ENCODE results near the gene LUC7L3. TPM values are rescaled to one million over a fixed set of nuclear protein-coding genes. Genes with fewer than 3 reads are reported as not detected.

Gene LUC7L3
- total and polyA plus RNA-seq, 2 of the 13 experiments (the other 11 are each of a cell fraction or from before 2014, with no cell fraction given), result 108 to 120 TPM

- TF ChIP-seq, protein P1, sequence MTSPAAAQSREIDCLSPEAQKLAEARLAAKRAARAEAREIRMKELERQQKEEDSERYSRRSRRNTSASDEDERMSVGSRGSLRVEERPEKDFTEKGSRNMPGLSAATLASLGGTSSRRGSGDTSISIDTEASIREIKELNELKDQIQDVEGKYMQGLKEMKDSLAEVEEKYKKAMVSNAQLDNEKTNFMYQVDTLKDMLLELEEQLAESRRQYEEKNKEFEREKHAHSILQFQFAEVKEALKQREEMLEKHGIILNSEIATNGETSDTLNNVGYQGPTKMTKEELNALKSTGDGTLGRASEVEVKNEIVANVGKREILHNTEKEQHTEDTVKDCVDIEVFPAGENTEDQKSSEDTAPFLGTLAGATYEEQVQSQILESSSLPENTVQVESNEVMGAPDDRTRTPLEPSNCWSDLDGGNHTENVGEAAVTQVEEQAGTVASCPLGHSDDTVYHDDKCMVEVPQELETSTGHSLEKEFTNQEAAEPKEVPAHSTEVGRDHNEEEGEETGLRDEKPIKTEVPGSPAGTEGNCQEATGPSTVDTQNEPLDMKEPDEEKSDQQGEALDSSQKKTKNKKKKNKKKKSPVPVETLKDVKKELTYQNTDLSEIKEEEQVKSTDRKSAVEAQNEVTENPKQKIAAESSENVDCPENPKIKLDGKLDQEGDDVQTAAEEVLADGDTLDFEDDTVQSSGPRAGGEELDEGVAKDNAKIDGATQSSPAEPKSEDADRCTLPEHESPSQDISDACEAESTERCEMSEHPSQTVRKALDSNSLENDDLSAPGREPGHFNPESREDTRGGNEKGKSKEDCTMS (CRISPR knock-in tag; conservative IDR thresholded peaks at IDR 0.05), result no peak
- TF ChIP-seq GPN1 (CRISPR knock-in tag; IDR thresholded peaks at IDR 0.05; ENCODE audit: borderline replicate concordance) (no peak), KDM4B (CRISPR knock-in tag; IDR thresholded peaks at IDR 0.05) (no peak), ZBTB4 (CRISPR knock-in tag; IDR thresholded peaks at IDR 0.05; ENCODE audit: borderline replicate concordance) (peak; percentile 49; the same call in 1 of the 2 replicates), ZNF737 (CRISPR knock-in tag; IDR thresholded peaks at IDR 0.05; ENCODE audit: borderline replicate concordance) (no peak), ZNF547 (CRISPR knock-in tag; IDR thresholded peaks at IDR 0.05) (0 out of 2 replicates have a peak, but pooled peaks have one; percentile 14), POGK (CRISPR knock-in tag; conservative IDR thresholded peaks at IDR 0.05) (0 out of 2 replicates have a peak, but pooled peaks have one; percentile 4), RFX5 (IDR thresholded peaks at IDR 0.05; ENCODE audit: low read depth, low read length) (no peak), CCAR2 (optimal IDR thresholded peaks at IDR 0.05; ENCODE audit: low read depth, low read length) (no peak), ZNF720 (CRISPR knock-in tag; IDR thresholded peaks at IDR 0.05) (peak; percentile 77; the same call in 1 of the 2 replicates), HNRNPL (IDR thresholded peaks at IDR 0.05; ENCODE audit: low read depth, low read length) (0 out of 2 replicates have a peak, but pooled peaks have one; percentile 29), ZNF563 (CRISPR knock-in tag; IDR thresholded peaks at IDR 0.05) (peak; percentile 52; the same call in 1 of the 2 replicates), CBX1 (IDR thresholded peaks at IDR 0.05; ENCODE audit: low read depth) (no peak), ZNF354B (CRISPR knock-in tag; IDR thresholded peaks at IDR 0.05) (0 out of 2 replicates have a peak, but pooled peaks have one; percentile 48), ATF2 (CRISPR knock-in tag; IDR thresholded peaks at IDR 0.05) (no peak), GLI4 (CRISPR knock-in tag; IDR thresholded peaks at IDR 0.05; ENCODE audit: borderline replicate concordance) (no peak), ETV5 (CRISPR knock-in tag; IDR thresholded peaks at IDR 0.05; ENCODE audit: borderline replicate concordance) (0 out of 2 replicates have a peak, but pooled peaks have one; percentile 1), ZNF598 (CRISPR knock-in tag; IDR thresholded peaks at IDR 0.05; ENCODE audit: borderline replicate concordance) (no peak), ZNF30 (CRISPR knock-in tag; IDR thresholded peaks at IDR 0.05) (no peak), MEF2D (CRISPR knock-in tag; IDR thresholded peaks at IDR 0.05) (0 out of 2 replicates have a peak, but pooled peaks have one; percentile 6)
Measured at GRCh38 chr17:50685691-50686493, 33.5 kb upstream of the LUC7L3 start (continued).
